Osteocyte (in vitro differentiated cells): ENCODE measurements around the gene ZNF276. TPM values are rescaled to one million over a fixed set of nuclear protein-coding genes. Genes with fewer than 3 reads are reported as not detected.
"Not testable (repeated sequence)": the region's sequence is repeated elsewhere in the genome, so short reads cannot be mapped to it uniquely, and the experiment has no call there.

ENCODE experiments used
- DNase-seq: peaks from one replicate; pipeline ENCODE4 v3.0.0; 2021; ENCODE audit warnings: mixed read lengths; ENCODE audit not compliant: unreplicated experiment; ENCODE audit errors: extremely low spot score
- H3K27ac Mint-ChIP-seq: one replicate; pipeline ENCODE4 v1.8.0; 2021; ENCODE audit warnings: mild to moderate bottlenecking, mixed read lengths; ENCODE audit not compliant: unreplicated experiment
- H3K27me3 Mint-ChIP-seq: one replicate; pipeline ENCODE4 v1.8.0; 2021; ENCODE audit warnings: mixed read lengths; ENCODE audit not compliant: unreplicated experiment
- H3K36me3 Mint-ChIP-seq: one replicate; pipeline ENCODE4 v1.8.0; 2021; ENCODE audit warnings: mixed read lengths; ENCODE audit not compliant: unreplicated experiment
- H3K4me1 Mint-ChIP-seq: one replicate; pipeline ENCODE4 v1.8.0; 2021; ENCODE audit warnings: mixed read lengths; ENCODE audit not compliant: unreplicated experiment
- H3K4me3 Mint-ChIP-seq: one replicate; pipeline ENCODE4 v1.8.0; 2021; ENCODE audit warnings: mild to moderate bottlenecking, moderate library complexity, mixed read lengths; ENCODE audit not compliant: unreplicated experiment
- H3K9me3 Mint-ChIP-seq: one replicate; pipeline ENCODE4 v1.8.0; 2021; ENCODE audit warnings: mixed read lengths; ENCODE audit not compliant: unreplicated experiment
- CTCF ChIP-seq: fragments of 200-600 bp; sonication (generic); IDR thresholded peaks from 2 replicates; pipeline ENCODE4 v1.5.0; 2021; ENCODE audit warnings: antibody characterized with exemption, mild to moderate bottlenecking, moderate library complexity
- total RNA-seq: library from RNA; stranded (reverse); gene quantifications from 2 replicates; pipeline ENCODE4 v1.2.1, GENCODE V29; 2021

ZNF276 gene
- total RNA-seq, 1 donor from 2014 or later, result 21.3 TPM

- DNase-seq, result no peak
- Mint-ChIP-seq H3K9me3 (no peaks in the 10 kb centered on the region), H3K4me1 (no peaks in the 10 kb centered on the region), H3K27me3 (no peaks in the 10 kb centered on the region), H3K4me3 (no peak overlapping the region), H3K27ac (no peak overlapping the region), H3K36me3 (peaks cover 15% of the 10 kb centered on the region)
- TF ChIP-seq CTCF, result no peak
Observed at GRCh38 chr16:89779231-89779908, 58.0 kb downstream of the ZNF276 start.

GRCh38 chr16:89779909-89780305, 58.6 kb downstream of the ZNF276 start:
- peaks cover 15% of the 10 kb centered on the region for H3K36me3 Mint-ChIP-seq
- H3K27me3 Mint-ChIP-seq, result no peaks in the 10 kb centered on the region
- H3K4me1 Mint-ChIP-seq, result no peaks in the 10 kb centered on the region
- no peaks in the 10 kb centered on the region for H3K9me3 Mint-ChIP-seq
- TF ChIP-seq CTCF, result no peak
- no peak overlapping the region for H3K27ac Mint-ChIP-seq
- no peak overlapping the region for H3K4me3 Mint-ChIP-seq
- DNase-seq, result no peak

GRCh38 chr16:89782489-89782888, 61.2 kb downstream of the ZNF276 start:
- DNase-seq, result no peak
- Mint-ChIP-seq H3K9me3 (no peaks in the 10 kb centered on the region), H3K27ac (no peak overlapping the region), H3K4me3 (no peak overlapping the region), H3K36me3 (peaks cover 9% of the 10 kb centered on the region), H3K4me1 (no peaks in the 10 kb centered on the region), H3K27me3 (no peaks in the 10 kb centered on the region)
- TF ChIP-seq CTCF, result no peak

- H3K27me3 Mint-ChIP-seq, DNase-seq, H3K4me1 Mint-ChIP-seq, H3K4me3 Mint-ChIP-seq, H3K9me3 Mint-ChIP-seq, H3K27ac Mint-ChIP-seq: not testable (repeated sequence)
- H3K36me3 Mint-ChIP-seq, result peaks cover 10% of the 10 kb centered on the region
Observed at GRCh38 chr16:89783952-89784351, 62.6 kb downstream of the ZNF276 start.

GRCh38 chr16:89784406-89784805, 63.1 kb downstream of the ZNF276 start:
- TF ChIP-seq CTCF, result no peak
- Mint-ChIP-seq H3K36me3 (peaks cover 9% of the 10 kb centered on the region), H3K27me3 (no peaks in the 10 kb centered on the region), H3K27ac (no peak overlapping the region), H3K4me3 (no peak overlapping the region), H3K9me3 (no peaks in the 10 kb centered on the region), H3K4me1 (no peaks in the 10 kb centered on the region)
- DNase-seq, result no peak
